GM12878 (cell line): ENCODE results near the gene SLC5A10.
"Not testable (repeated sequence)": the region's sequence is repeated elsewhere in the genome, so short reads cannot be mapped to it uniquely, and the experiment has no call there.

Experiments
- CREB1 ChIP-seq: IDR thresholded peaks from 2 replicates; pipeline ENCODE4 v1.6.1; 2012; ENCODE audit warnings: low read depth, mild to moderate bottlenecking, inconsistent platforms
- EZH2 ChIP-seq: IDR thresholded peaks from 2 replicates; pipeline ENCODE4 v1.6.1; 2012; ENCODE audit warnings: low read depth, mild to moderate bottlenecking, control low read depth, inconsistent platforms, low read length, borderline replicate concordance; ENCODE audit not compliant: control insufficient read depth
- FOS ChIP-seq: IDR thresholded peaks from 3 replicates; pipeline ENCODE4 v1.6.1; 2011; ENCODE audit warnings: borderline replicate concordance; ENCODE audit not compliant: insufficient read length; ENCODE audit errors: extremely low read depth
- POLR2A ChIP-seq: IDR thresholded peaks from 2 replicates; pipeline ENCODE4 v1.6.1; 2011; ENCODE audit warnings: low read depth, mild to moderate bottlenecking, low read length
- RAD21 ChIP-seq: IDR thresholded peaks from 2 replicates; pipeline ENCODE4 v1.6.1; 2011; ENCODE audit warnings: mild to moderate bottlenecking, low read depth, low read length, moderate library complexity; ENCODE audit not compliant: insufficient read depth
- RAD51 ChIP-seq: fragments of 450-650 bp; IDR thresholded peaks from 2 replicates; pipeline ENCODE4 v1.6.1; 2016; ENCODE audit warnings: moderate library complexity, mild to moderate bottlenecking, inconsistent platforms
- SRF ChIP-seq, 2 experiments: IDR thresholded peaks; 2 replicates each; pipeline ENCODE4 v1.6.1; 2011; ENCODE audit warnings: low read depth in 2 of 2, low read length in 2 of 2, mild to moderate bottlenecking in 1 of 2, moderate library complexity in 1 of 2
- STAT3 ChIP-seq: IDR thresholded peaks from 2 replicates; pipeline ENCODE4 v1.6.1; 2011; ENCODE audit warnings: low read depth, low read length, improper control_type of control experiment
- YY1 ChIP-seq: IDR thresholded peaks from 2 replicates; pipeline ENCODE4 v1.6.1; 2011; ENCODE audit warnings: low read depth, mild to moderate bottlenecking, low read length
- TF ChIP-seq, protein P1 (sequence below), 3 experiments: IDR thresholded peaks in 2 of 3; conservative IDR thresholded peaks in 1 of 3; 2 replicates each; pipeline ENCODE4 v1.5.1; 2011; ENCODE audit warnings: low read depth in 3 of 3, low read length in 3 of 3, mild to moderate bottlenecking in 3 of 3, control low read depth in 2 of 3, moderate library complexity in 2 of 3, inconsistent platforms in 1 of 3, mixed read lengths in 1 of 3; ENCODE audit not compliant: control insufficient read depth in 2 of 3, insufficient read depth in 1 of 3; ENCODE audit errors: extremely low read depth in 1 of 3
- TF ChIP-seq, protein P2 (sequence below): IDR thresholded peaks from 2 replicates; pipeline ENCODE4 v1.6.1; 2011; ENCODE audit warnings: low read depth, low read length, improper control_type of control experiment, borderline replicate concordance

DNA sequence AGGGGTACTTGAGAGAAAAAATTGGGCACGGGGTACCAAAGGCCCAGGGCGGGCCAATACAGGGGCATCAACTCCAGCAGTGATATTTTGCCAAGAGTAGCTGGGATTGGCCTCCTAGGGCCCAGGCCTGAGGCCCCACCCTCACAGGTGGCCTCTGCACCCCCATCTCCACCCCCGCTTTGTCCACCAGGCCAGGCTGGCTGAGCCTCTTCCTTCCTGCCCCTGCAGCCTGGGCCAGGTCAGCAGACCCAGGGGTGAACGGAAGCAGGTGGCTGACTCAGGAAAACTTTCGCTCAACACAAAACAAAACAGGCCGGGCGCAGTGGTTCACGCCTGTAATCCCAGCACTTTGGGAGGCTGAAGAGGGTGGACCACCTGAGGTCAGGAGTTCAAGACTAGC is 91.1 kb downstream of the SLC5A10 start:
- TF ChIP-seq CREB1; STAT3; POLR2A; RAD21; EZH2; SRF (IDR thresholded peaks at IDR 0.05; ENCODE audit: low read depth in 2 of 2, low read length in 2 of 2); RAD51; YY1; FOS: not testable (repeated sequence)
- TF ChIP-seq, protein P1, sequence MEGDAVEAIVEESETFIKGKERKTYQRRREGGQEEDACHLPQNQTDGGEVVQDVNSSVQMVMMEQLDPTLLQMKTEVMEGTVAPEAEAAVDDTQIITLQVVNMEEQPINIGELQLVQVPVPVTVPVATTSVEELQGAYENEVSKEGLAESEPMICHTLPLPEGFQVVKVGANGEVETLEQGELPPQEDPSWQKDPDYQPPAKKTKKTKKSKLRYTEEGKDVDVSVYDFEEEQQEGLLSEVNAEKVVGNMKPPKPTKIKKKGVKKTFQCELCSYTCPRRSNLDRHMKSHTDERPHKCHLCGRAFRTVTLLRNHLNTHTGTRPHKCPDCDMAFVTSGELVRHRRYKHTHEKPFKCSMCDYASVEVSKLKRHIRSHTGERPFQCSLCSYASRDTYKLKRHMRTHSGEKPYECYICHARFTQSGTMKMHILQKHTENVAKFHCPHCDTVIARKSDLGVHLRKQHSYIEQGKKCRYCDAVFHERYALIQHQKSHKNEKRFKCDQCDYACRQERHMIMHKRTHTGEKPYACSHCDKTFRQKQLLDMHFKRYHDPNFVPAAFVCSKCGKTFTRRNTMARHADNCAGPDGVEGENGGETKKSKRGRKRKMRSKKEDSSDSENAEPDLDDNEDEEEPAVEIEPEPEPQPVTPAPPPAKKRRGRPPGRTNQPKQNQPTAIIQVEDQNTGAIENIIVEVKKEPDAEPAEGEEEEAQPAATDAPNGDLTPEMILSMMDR (IDR thresholded peaks at IDR 0.05 in 2 of 3, conservative IDR thresholded peaks at IDR 0.05 in 1 of 3; ENCODE audit: control insufficient read depth in 2 of 3, extremely low read depth in 1 of 3, insufficient read depth in 1 of 3, low read depth in 3 of 3, low read length in 3 of 3) = not testable (repeated sequence)
- TF ChIP-seq, protein P2, sequence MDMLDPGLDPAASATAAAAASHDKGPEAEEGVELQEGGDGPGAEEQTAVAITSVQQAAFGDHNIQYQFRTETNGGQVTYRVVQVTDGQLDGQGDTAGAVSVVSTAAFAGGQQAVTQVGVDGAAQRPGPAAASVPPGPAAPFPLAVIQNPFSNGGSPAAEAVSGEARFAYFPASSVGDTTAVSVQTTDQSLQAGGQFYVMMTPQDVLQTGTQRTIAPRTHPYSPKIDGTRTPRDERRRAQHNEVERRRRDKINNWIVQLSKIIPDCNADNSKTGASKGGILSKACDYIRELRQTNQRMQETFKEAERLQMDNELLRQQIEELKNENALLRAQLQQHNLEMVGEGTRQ = not testable (repeated sequence)
